HG03460 (cell line): ENCODE measurements around the gene ST6GALNAC6.
A peak's percentile ranks its signal among the peaks of the same experiment; 100 is the strongest.

ENCODE experiments used
- ATAC-seq: cut with Tn5 transposase; IDR thresholded peaks from one replicate; pipeline ENCODE4 v1.9.1; 2021; ENCODE audit not compliant: unreplicated experiment

Gene ST6GALNAC6

GRCh38 chr9:127934986-127935385 is 35.6 kb upstream of the ST6GALNAC6 start:
- ATAC-seq: no peak

- ATAC-seq: no peak
These were observed 34.8 kb upstream of the ST6GALNAC6 start for GRCh38 chr9:127934248-127934647.

- ATAC-seq: peak; percentile 30
These were observed 31.9 kb upstream of the ST6GALNAC6 start for GRCh38 chr9:127931092-127931881.

- peak; percentile 81 for ATAC-seq
These were observed 31.1 kb upstream of the ST6GALNAC6 start, which contains the start of gene PIP5KL1 for GRCh38 chr9:127930231-127931091. Gene PIP5KL1, minus strand, starts transcription at chr9:127930777. Its CDS starts 25 bp downstream, at chr9:127930752.

- no peak for ATAC-seq
These were observed 30.2 kb upstream of the ST6GALNAC6 start for GRCh38 chr9:127929625-127929979.

- no peak for ATAC-seq
These were observed 29.5 kb upstream of the ST6GALNAC6 start for GRCh38 chr9:127928676-127929624.

GRCh38 chr9:127927988-127928675 is 28.7 kb upstream of the ST6GALNAC6 start:
- no peak for ATAC-seq

GRCh38 chr9:127927201-127927987 is 28.0 kb upstream of the ST6GALNAC6 start:
- ATAC-seq: no peak

- no peak for ATAC-seq
These were observed 27.4 kb upstream of the ST6GALNAC6 start for GRCh38 chr9:127926906-127927200.

GRCh38 chr9:127925959-127926905 is 26.8 kb upstream of the ST6GALNAC6 start:
- no peak for ATAC-seq

GRCh38 chr9:127924736-127925444 is 25.5 kb upstream of the ST6GALNAC6 start:
- ATAC-seq: no peak

GRCh38 chr9:127923771-127924170 is 24.4 kb upstream of the ST6GALNAC6 start:
- ATAC-seq: no peak

- no peak for ATAC-seq
These were observed 23.6 kb upstream of the ST6GALNAC6 start for GRCh38 chr9:127923046-127923445.

- no peak for ATAC-seq
These were observed 22.2 kb upstream of the ST6GALNAC6 start for GRCh38 chr9:127921557-127922120.

- ATAC-seq: no peak
These were observed 21.4 kb upstream of the ST6GALNAC6 start for GRCh38 chr9:127920794-127921193.

GRCh38 chr9:127919253-127919815 is 19.9 kb upstream of the ST6GALNAC6 start:
- no peak for ATAC-seq
